Measurements from ENCODE around the gene PHC2. TPM values are rescaled to one million over a fixed set of nuclear protein-coding genes. Genes with fewer than 3 reads are reported as not detected.

The PHC2 gene
- total RNA-seq, 1 donor from 2014 or later = 140 TPM

DNA sequence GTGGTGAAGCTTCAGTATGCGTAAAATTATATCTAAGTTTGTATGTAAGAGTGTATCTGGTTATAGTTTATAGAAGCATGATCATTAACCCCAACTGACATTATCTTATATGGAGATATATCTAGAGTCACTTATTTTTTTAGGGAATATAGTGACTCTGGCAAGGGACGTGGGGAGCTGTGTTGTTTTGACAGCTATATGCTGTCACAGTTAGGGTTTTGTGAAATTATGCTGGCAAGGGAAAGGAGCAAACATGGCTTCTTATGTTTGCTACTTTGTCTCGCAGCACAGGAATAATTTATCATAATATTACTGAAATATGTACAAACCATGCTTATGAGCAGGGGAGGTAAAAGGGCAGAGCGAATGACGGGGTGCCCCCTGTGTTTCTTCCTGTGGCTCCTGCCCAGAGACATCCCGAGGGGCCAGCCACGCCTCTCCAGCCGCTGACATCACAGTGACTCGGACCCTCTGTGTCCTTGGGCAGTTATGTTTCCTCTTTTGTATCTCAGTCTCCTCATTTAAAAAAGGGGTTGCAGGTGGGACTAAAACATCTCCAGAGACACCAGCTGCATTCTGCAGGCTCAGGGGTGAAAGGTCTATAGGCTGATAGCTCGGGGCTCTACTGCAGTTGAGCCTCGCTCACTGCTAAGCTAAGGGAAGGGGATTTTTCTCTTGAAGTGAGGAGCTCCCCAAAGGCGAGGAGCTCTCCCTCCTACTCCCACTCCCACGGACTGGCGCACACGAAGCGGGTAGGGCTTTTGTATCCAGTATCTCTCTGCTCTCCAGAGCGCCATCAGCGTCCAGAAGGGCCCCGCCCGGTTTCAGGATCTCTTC lies 124.9 kb downstream of the PHC2 start:
- TF ChIP-seq, protein P1, sequence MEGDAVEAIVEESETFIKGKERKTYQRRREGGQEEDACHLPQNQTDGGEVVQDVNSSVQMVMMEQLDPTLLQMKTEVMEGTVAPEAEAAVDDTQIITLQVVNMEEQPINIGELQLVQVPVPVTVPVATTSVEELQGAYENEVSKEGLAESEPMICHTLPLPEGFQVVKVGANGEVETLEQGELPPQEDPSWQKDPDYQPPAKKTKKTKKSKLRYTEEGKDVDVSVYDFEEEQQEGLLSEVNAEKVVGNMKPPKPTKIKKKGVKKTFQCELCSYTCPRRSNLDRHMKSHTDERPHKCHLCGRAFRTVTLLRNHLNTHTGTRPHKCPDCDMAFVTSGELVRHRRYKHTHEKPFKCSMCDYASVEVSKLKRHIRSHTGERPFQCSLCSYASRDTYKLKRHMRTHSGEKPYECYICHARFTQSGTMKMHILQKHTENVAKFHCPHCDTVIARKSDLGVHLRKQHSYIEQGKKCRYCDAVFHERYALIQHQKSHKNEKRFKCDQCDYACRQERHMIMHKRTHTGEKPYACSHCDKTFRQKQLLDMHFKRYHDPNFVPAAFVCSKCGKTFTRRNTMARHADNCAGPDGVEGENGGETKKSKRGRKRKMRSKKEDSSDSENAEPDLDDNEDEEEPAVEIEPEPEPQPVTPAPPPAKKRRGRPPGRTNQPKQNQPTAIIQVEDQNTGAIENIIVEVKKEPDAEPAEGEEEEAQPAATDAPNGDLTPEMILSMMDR (conservative IDR thresholded peaks at IDR 0.05; ENCODE audit: low read depth, low read length) = no peak
- H3K4me3 ChIP-seq (ENCODE audit: low read depth, low read length) = no peak overlapping the region
- no peak for DNase-seq (ENCODE audit: low read depth)

DNA sequence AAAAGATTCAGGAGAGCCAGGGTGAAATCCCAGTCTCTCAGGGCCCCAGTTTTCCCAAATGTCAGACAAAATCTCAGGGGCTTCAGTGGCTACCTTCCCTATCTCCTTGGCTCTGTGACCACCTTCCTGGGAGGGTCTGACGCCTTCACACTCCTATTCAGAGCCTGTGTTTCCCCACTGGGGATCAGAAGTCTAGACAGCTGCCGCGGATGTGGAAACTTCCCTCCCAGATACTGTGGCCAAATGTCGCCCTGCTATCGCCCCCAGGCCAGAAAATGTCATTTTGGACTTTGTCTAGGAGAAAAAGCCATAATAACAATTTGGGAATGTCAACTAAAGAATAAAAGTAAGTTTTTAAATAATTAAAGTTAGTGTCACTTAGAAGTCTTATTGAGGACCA lies 125.9 kb downstream of the PHC2 start:
- H3K4me3 ChIP-seq (ENCODE audit: low read depth, low read length) = no peak overlapping the region
- no peak for DNase-seq (ENCODE audit: low read depth)
- TF ChIP-seq, protein P1 (conservative IDR thresholded peaks at IDR 0.05; ENCODE audit: low read depth, low read length) = no peak

DNA sequence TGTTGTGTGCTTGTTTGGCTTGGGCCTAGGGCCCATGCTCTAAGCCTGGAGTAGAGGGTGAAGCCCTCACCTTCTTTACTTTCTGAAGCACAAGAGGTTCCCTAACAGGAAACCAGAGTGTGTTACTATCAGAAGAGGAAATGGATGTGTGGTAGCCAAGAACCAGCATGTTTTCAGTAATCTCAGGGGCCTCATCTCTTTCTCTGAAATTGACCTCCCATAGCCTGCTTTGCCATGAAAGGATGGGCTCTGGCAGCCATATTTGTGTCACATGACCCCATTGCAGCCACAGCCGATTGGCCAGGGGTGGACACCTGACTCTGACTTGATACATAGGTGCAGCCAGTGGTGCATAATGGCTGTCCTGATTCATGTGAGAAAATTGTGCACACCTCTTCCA lies 128.6 kb downstream of the PHC2 start:
- H3K4me3 ChIP-seq (ENCODE audit: low read depth, low read length) = no peak overlapping the region
- TF ChIP-seq, protein P1 (conservative IDR thresholded peaks at IDR 0.05; ENCODE audit: low read depth, low read length) = no peak
- no peak for DNase-seq (ENCODE audit: low read depth)

DNA sequence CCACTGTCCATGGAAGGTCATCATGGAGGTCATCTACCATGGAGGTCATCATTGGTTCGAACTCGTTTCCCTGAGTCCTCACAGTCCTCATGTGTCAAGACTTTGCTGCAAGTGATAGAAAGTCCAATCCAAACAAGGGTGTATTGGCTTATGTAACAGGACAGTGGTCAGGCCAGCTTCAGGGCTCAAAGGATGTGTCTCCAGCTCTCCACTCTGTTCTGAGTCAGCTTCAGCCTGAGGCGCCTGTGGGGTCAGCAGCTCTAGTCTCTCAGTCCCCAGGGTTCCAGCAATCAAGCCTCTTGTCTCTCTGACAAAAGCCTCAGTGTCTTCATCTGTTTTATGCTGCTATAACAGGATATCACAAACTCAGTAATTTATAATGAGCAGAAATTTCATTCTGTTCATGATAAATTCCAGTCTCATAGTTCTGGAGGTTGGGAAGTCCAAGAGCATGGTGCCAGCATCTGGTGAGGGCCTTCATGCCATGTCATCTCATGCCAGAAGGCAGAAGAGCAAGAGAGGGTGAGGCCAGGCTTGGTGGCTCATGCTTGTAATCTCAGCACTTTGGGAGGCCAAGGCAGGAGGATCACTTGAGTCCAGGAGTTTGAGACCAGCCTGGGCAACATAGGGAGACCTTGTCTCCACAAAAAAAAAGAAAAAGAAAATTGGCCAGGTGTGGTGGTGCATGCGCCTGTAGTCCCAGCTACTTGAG lies 129.5 kb downstream of the PHC2 start:
- no peak for DNase-seq (ENCODE audit: low read depth)
- no peak overlapping the region for H3K4me3 ChIP-seq (ENCODE audit: low read depth, low read length)
- TF ChIP-seq, protein P1 (conservative IDR thresholded peaks at IDR 0.05; ENCODE audit: low read depth, low read length) = no peak

DNA sequence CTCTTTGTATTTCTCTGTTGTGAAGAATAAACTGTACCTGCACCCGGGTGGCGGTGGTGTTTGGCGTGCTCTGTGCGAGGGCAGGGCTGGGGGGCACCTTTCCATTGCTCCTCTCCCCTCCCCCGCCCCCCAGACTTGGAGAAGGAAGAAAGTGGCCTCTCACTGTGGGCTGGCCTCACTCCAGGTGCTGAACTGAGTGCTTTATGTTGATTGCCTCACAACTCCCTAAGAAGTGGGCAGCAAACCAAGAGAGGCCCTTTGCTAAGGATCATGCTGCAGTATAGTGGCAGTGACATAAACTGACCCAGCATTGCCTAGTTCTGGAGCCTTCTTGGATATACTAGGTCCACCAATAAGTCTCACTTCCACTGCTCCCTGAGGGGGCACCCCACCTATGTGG lies 130.2 kb downstream of the PHC2 start:
- DNase-seq (ENCODE audit: low read depth) = no peak
- no peak overlapping the region for H3K4me3 ChIP-seq (ENCODE audit: low read depth, low read length)
- TF ChIP-seq, protein P1 (conservative IDR thresholded peaks at IDR 0.05; ENCODE audit: low read depth, low read length) = no peak

DNA sequence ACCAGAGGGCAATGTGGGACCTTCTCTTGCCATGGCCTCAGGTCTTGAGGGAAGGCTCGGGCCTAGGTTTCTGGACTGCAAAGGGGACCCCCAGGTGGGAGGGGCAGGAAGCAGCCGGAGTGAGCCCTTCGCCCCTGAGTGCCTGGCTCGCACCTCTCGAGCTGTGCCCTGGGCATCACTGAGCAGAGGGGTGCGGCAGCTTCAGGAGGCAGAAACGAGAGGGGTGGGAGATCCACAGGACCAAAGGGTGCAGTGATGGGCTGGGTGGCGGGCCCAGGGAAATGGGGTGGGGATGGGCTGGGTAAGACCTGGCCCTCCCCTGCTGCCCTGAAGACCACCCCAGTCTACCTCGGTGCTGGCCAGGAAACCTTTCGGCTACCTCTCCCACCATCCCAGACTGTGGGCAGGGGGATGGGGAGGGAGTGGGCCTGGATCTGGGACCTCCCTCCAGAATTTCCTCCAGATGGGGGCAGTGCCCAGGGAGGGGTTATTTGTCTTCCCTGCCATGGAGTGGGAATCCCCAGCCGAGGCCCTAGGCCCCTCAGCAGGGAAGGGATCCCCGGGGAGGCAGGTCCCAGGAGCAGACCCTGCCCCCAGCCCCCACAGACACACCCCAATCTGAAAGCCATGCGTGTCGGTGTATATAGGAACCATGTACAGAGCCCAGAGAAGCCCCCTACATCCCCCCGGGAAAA lies 131.3 kb downstream of the PHC2 start:
- TF ChIP-seq, protein P1 (conservative IDR thresholded peaks at IDR 0.05; ENCODE audit: low read depth, low read length) = no peak
- no peak overlapping the region for H3K4me3 ChIP-seq (ENCODE audit: low read depth, low read length)
- no peak for DNase-seq (ENCODE audit: low read depth)

Measured in epithelial cell of proximal tubule (primary cell).